ENCODE measurements around the gene KCNG2.

Gene KCNG2

DNA sequence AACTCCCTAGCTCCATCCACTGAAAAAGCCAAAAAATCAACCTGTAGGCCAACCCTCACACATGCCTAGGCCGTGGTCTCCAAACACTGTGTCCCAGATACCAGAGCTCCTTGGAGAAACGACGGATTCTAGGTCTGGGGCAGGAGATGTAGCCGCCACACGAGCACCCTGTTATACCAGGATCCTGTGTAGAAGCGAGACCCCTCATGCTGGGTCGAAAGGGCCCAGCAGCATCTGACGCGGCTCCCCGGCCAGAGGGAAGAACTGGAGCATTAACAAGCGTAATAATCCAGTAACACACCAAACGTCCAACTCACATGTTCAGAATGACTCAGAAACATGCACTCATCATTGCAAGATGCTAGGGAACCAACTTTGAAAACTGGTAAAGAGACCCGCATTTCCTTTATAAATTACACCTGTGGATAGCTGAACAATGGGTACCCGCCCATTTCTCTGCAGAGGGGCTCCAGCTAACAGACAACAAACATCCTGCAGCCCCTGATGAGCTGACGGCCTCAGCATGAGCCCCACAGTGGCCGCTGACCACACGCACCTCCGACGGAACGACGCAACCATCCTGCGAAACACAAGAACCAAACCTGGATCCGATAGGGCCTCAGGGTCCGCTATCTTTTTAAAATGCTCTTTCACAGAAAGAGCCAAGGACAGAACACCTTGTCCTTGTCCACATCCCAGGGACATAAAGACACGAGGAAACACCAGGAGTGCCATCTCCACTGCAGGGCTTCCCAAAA lies 139.5 kb downstream of the KCNG2 start:
- Mint-ChIP-seq H3K27ac (no peak overlapping the region), H3K4me3 (no peak overlapping the region), H3K4me1 (peaks cover 12% of the 10 kb centered on the region), H3K27me3 (ENCODE audit: low read depth, poor library complexity) (no peaks in the 10 kb centered on the region), H3K36me3 (ENCODE audit: low read depth) (peaks cover 86% of the 10 kb centered on the region), H3K9me3 (peaks cover 53% of the 10 kb centered on the region)
- TF ChIP-seq, protein P1, sequence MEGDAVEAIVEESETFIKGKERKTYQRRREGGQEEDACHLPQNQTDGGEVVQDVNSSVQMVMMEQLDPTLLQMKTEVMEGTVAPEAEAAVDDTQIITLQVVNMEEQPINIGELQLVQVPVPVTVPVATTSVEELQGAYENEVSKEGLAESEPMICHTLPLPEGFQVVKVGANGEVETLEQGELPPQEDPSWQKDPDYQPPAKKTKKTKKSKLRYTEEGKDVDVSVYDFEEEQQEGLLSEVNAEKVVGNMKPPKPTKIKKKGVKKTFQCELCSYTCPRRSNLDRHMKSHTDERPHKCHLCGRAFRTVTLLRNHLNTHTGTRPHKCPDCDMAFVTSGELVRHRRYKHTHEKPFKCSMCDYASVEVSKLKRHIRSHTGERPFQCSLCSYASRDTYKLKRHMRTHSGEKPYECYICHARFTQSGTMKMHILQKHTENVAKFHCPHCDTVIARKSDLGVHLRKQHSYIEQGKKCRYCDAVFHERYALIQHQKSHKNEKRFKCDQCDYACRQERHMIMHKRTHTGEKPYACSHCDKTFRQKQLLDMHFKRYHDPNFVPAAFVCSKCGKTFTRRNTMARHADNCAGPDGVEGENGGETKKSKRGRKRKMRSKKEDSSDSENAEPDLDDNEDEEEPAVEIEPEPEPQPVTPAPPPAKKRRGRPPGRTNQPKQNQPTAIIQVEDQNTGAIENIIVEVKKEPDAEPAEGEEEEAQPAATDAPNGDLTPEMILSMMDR (IDR thresholded peaks at IDR 0.05): no peak
- no peak for DNase-seq

DNA sequence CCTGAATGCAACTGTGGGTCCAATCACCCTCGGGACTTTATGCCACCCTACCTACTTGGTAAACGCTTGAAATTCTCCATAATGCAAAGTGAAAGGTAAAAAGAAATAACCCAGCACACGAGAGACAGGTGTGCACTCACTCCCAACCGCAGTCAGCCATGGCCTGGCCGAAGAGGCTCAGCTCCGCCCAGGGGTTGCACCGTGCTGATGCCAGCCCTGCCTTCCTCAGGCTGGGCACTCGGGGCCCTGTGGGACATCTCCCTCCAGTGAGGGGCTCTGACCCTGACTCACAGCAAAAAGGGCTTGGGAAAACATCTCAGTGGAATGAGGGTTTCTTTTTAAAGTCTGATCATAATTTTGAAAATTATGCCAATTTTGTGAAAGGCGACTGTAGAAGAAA lies 140.5 kb downstream of the KCNG2 start:
- TF ChIP-seq, protein P1 (IDR thresholded peaks at IDR 0.05): no peak
- H3K36me3 Mint-ChIP-seq (ENCODE audit: low read depth): peaks cover 79% of the 10 kb centered on the region

DNA sequence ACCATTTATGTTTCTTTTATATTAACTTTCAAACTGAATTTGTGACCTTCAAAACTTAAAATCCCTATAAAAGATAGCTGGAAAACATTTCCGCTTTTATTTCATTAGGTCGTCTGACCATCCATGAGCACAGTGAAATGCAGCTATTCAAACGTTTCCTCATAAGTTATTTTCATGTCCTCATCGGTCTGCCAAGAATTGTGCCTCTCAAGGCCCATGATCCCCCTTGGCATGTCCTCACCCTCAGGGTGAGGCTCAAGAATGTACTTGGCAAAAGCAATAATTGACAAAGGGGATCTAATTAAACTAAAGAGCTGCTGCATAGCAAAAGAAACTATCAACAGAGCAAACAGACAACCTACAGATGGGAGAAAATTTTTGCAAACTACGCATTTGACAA lies 141.4 kb downstream of the KCNG2 start:
- no peak overlapping the region for H3K4me3 Mint-ChIP-seq
- peaks cover 8% of the 10 kb centered on the region for H3K4me1 Mint-ChIP-seq
- peaks cover 70% of the 10 kb centered on the region for H3K36me3 Mint-ChIP-seq (ENCODE audit: low read depth)
- TF ChIP-seq, protein P1 (IDR thresholded peaks at IDR 0.05): no peak
- peaks cover 35% of the 10 kb centered on the region for H3K9me3 Mint-ChIP-seq
- no peak overlapping the region for H3K27ac Mint-ChIP-seq
- no peaks in the 10 kb centered on the region for H3K27me3 Mint-ChIP-seq (ENCODE audit: low read depth, poor library complexity)
- DNase-seq: no peak

More for the DNA sequence above, 140.5 kb downstream of the KCNG2 start:
- no peak overlapping the region for H3K4me3 Mint-ChIP-seq
- H3K27me3 Mint-ChIP-seq (ENCODE audit: low read depth, poor library complexity): no peaks in the 10 kb centered on the region
- H3K27ac Mint-ChIP-seq: no peak overlapping the region
- no peak for DNase-seq
- H3K4me1 Mint-ChIP-seq: peaks cover 12% of the 10 kb centered on the region
- H3K9me3 Mint-ChIP-seq: peaks cover 44% of the 10 kb centered on the region

DNA sequence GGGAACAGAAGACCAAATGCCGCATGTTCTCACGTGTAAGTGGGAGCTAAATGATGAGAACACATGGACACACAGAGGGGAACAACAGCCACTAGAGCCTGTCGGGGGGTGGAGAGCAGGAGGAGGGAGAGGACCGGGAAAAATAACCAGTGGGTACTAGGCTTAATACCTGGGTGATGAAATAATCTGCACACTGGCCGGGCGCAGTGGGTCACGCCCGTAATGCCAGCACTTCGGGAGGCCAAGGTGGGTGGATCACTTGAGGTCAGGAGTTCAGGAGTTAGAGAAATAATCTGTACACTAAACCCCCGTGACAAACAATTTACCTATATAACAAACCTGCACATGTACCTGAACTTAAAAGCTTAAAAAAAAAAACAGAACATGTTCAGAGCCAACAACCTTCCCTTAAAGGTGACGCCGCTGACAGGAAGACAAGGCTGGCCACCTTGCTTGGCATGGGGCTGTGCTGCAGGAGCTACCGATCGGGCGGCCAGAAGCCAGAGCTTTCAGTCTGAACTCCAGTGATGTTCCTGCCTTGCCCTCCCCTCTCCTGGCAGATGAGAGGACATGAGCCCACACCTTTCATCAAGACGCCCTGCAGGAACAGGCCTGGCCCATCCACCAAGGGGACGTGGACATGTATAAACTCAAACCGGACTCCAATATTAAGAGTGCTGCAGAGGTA lies 142.5 kb downstream of the KCNG2 start:
- H3K9me3 Mint-ChIP-seq: peaks cover 29% of the 10 kb centered on the region
- H3K27me3 Mint-ChIP-seq (ENCODE audit: low read depth, poor library complexity): peaks cover 3% of the 10 kb centered on the region
- DNase-seq: no peak
- peaks cover 13% of the 10 kb centered on the region for H3K4me1 Mint-ChIP-seq
- TF ChIP-seq, protein P1 (IDR thresholded peaks at IDR 0.05): no peak
- H3K36me3 Mint-ChIP-seq (ENCODE audit: low read depth): peaks cover 58% of the 10 kb centered on the region
- no peak overlapping the region for H3K4me3 Mint-ChIP-seq
- H3K27ac Mint-ChIP-seq: no peak overlapping the region

DNA sequence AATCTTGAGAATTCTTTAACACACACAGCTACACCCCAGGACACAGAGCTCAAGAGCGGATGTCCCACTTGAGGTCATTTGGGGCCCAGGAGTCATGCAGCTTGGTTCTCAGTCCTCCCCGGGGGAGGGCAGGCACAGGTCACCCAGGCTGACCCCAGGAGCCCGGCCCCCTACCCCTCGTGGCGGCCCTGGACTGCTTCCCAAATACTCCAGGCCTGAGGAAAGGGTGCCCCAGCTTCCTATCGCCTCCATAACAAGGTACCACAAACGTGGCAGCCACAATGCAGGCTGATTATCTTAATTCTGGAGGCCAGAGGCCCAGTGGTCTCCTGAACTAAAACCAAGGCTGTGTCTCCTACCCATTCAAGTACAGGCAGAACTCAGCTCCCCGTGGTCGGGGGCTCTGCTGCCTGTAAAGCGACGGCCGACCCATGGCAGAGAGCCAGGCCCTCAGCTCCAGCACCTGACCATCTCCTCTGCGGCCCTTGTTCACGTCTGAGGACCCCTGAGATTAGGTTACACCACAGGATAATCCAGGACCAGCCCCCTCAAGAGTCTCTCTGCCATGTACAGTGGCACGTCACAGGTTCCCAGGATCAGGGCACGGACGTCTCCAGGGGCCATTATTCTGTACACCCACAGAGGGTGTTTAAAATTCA lies 143.2 kb downstream of the KCNG2 start:
- H3K27ac Mint-ChIP-seq: no peak overlapping the region
- peaks cover 5% of the 10 kb centered on the region for H3K27me3 Mint-ChIP-seq (ENCODE audit: low read depth, poor library complexity)
- peaks cover 52% of the 10 kb centered on the region for H3K36me3 Mint-ChIP-seq (ENCODE audit: low read depth)
- no peak for DNase-seq
- H3K9me3 Mint-ChIP-seq: peaks cover 23% of the 10 kb centered on the region
- H3K4me1 Mint-ChIP-seq: peaks cover 20% of the 10 kb centered on the region
- no peak overlapping the region for H3K4me3 Mint-ChIP-seq
- TF ChIP-seq, protein P1 (IDR thresholded peaks at IDR 0.05): no peak

Data from nephron progenitor cell (in vitro differentiated cells).